SH-SY5Y (cell line): Measurements from ENCODE around the gene AGBL1.

ENCODE experiments used
- GATA2 ChIP-seq: IDR thresholded peaks from 2 replicates; pipeline ENCODE4 v1.6.1; 2011; ENCODE audit warnings: mild to moderate bottlenecking, low read depth, low read length
- GATA3 ChIP-seq: IDR thresholded peaks from 2 replicates; pipeline ENCODE4 v1.6.1; 2011; ENCODE audit warnings: low read depth, mild to moderate bottlenecking, low read length, moderate library complexity

Gene AGBL1

GRCh38 chr15:86229306-86229705, 149.6 kb downstream of the AGBL1 start:
- TF ChIP-seq GATA2 (no peak), GATA3 (no peak)

DNA sequence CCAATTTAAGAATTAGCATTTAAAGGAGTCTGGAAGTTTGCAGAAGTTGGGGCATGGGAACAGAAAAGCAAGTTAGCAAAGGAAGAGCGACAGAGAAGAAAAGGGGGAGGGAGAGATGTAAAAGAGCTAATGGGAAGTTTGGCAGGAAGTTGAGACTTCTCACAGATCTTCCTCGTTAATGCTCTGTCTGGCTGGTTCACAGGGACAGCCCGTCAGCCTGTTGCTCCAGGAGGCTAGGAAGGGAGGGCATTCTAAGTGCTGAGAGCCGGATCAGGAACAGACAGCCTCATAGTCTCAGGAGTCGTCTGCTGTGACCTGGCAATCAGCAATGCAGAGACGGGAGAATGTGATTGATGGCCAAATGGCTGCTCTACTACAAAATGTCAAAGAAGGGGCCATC, 150.3 kb downstream of the AGBL1 start:
- TF ChIP-seq GATA2 = no peak
- TF ChIP-seq GATA3 = no peak

- no peak for TF ChIP-seq GATA2
- no peak for TF ChIP-seq GATA3
These were observed 152.4 kb downstream of the AGBL1 start for GRCh38 chr15:86231864-86232721.

GRCh38 chr15:86235667-86236066, 156.0 kb downstream of the AGBL1 start:
- TF ChIP-seq GATA3 (no peak), GATA2 (no peak)

GRCh38 chr15:86236356-86237110, 156.9 kb downstream of the AGBL1 start:
- no peak for TF ChIP-seq GATA2
- TF ChIP-seq GATA3 = no peak

- TF ChIP-seq GATA3 = no peak
- TF ChIP-seq GATA2 = no peak
These were observed 157.4 kb downstream of the AGBL1 start for GRCh38 chr15:86237111-86237500.

GRCh38 chr15:86247249-86247955, 167.7 kb downstream of the AGBL1 start:
- TF ChIP-seq GATA2 (no peak), GATA3 (no peak)

DNA sequence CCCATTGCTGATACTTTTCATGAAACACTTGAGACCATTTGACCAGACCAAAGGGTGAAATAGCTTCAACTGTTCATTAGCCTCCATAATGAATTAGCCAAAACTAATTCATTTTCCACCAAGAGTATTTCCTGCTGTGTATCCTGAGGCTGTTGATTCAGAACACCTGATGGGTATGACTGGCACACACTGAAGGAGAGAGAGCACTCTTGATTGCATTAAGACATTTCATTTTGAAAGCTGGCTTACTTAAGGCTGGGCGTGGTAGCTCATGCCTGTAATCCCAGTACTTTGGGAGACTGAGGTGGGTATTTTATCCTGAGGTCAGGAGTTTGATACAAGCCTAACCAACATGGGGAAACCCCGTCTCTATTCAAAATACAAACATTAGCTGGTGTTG, 175.6 kb downstream of the AGBL1 start:
- no peak for TF ChIP-seq GATA3
- TF ChIP-seq GATA2 = no peak

- TF ChIP-seq GATA3 (peak; percentile 73), GATA2 (peak; percentile 91)
These were observed 177.0 kb downstream of the AGBL1 start for GRCh38 chr15:86256628-86257027.

DNA sequence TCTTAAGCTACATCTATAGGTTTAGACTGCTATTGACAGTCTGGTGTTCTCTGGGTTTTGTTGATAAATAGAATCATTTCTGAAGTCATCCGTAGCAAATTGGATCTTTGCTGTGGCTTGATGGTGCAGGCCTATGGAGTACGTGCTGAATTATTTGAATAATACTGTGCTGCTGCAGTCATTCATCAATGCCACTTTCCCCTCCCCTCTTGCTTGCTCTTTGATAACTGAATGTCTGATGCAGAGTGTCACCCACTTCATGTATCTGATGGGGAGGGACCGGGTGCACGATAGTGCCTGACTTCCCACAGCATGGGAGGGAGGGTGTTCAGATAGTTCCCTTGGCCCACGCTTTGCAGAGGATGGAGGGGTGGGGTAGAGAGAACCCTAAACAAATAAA, 179.9 kb downstream of the AGBL1 start:
- TF ChIP-seq GATA2 (no peak), GATA3 (no peak)

DNA sequence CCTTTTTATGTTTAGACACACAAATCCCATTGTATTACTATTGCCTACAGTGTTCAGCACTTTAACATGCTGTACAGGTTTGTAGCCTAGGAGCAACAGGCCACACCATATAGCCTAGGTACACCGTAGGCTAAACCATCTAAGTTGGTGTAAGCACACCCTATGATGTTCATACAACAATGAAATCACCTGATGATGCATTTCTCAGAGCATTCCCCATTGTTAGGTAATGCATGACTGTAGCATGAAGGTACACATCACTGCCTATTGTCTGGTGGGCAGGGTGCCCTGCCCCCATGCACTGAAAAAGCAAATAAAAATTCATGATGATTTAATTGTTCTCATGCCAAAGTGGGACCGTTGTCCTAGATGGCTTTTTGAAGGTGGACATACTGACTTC, 183.6 kb downstream of the AGBL1 start:
- TF ChIP-seq GATA2 (no peak), GATA3 (no peak)

DNA sequence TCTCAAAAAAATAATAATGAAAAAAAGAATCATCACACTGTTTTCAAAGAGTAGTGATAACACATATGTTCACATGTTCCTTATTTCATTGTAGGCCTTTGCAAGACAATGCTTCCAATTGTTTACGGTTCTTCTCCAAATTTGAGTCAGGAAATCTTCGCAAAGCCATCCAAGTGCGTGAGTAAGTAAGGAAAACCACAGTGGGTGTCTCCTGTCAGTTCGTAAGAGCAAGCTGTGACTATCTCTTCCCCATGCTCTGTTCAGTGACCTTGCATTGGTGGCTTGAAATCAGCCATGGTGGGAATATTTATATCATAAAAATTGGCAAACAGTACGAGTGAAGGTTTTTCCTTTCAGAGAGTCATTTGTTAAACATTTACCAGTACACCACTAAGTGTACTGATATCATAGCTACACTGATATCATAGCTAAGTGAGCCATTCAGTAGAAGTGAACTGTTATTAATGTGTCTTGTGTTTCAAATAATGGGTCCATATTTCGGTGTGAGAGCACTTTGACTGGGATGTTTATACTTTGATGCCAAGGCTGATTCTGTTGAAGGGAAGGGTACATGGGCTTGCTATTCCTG, 187.3 kb downstream of the AGBL1 start:
- TF ChIP-seq GATA3 (no peak), GATA2 (no peak)

DNA sequence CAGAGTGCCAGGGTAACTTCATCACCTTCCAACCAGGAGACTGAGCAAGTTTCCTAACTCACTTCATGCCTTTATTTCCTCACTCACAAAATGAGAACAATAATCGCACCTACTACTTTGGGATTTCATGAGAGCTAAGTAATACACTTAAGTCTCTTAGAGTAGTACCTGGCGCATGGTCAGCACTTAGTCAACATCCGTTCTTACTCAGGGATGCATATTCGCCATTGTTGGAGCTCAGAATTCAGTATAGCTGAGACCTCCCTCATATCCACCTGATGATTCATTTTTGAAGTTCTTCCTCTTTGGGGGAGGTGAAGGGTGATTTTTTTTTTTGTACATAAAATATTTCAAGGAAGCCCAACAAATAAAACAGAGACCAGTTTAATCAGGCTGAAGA, 188.2 kb downstream of the AGBL1 start:
- TF ChIP-seq GATA2 = no peak
- no peak for TF ChIP-seq GATA3

GRCh38 chr15:86268558-86268957, 188.9 kb downstream of the AGBL1 start:
- TF ChIP-seq GATA2 = no peak
- TF ChIP-seq GATA3 = no peak

DNA sequence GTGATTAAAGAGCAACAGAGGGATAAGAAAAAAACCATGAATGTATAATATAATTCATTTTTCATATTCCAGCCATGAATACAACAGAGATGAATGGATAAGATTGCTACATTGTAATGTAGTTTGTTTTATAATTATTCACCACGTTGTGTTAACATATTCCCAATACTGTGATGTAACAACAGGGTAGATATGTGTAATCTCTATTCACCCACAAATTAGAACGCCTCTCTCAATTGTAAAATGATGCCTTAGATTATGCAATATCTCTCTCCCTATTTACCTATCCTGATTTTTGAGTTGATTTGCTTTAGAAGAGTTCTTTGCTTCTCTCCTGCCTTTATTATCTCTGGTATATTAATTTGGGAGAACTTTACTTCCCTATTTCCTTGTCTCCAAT, 193.6 kb downstream of the AGBL1 start:
- no peak for TF ChIP-seq GATA3
